HEK293 (cell line): ENCODE data around the gene ADCK2.

Source experiments
- CTCF ChIP-seq: fragments of 450-650 bp; formaldehyde crosslinking; IDR thresholded peaks from 2 replicates; pipeline ENCODE4 v1.5.1; 2016; ENCODE audit warnings: missing biosample characterization, missing genetic modification characterization
- ZBTB1 ChIP-seq: fragments of 450-650 bp; formaldehyde crosslinking; IDR thresholded peaks from 2 replicates; pipeline ENCODE4 v1.5.1; 2016; ENCODE audit warnings: missing biosample characterization, missing genetic modification characterization
- ZNF121 ChIP-seq: fragments of 450-650 bp; formaldehyde crosslinking; IDR thresholded peaks from 2 replicates; pipeline ENCODE4 v1.5.1; 2016; ENCODE audit warnings: missing biosample characterization, missing genetic modification characterization
- ZNF140 ChIP-seq: fragments of 450-650 bp; formaldehyde crosslinking; IDR thresholded peaks from 2 replicates; pipeline ENCODE4 v1.5.1; 2016; ENCODE audit warnings: missing biosample characterization, missing genetic modification characterization
- ZNF24 ChIP-seq: fragments of 450-650 bp; formaldehyde crosslinking; IDR thresholded peaks from 2 replicates; pipeline ENCODE4 v1.5.1; 2016; ENCODE audit warnings: missing biosample characterization, missing genetic modification characterization
- ZNF335 ChIP-seq: fragments of 450-650 bp; formaldehyde crosslinking; conservative IDR thresholded peaks from 2 replicates; pipeline ENCODE4 v1.5.1; 2016; ENCODE audit warnings: missing biosample characterization, missing genetic modification characterization
- TF ChIP-seq, protein P1 (sequence below): fragments of 450-650 bp; formaldehyde crosslinking; IDR thresholded peaks from 2 replicates; pipeline ENCODE4 v1.5.1; 2016; ENCODE audit warnings: missing biosample characterization, missing genetic modification characterization
- TF ChIP-seq, protein P2 (sequence below): fragments of 450-650 bp; formaldehyde crosslinking; IDR thresholded peaks from 2 replicates; pipeline ENCODE4 v1.5.1; 2016; ENCODE audit warnings: missing biosample characterization, missing genetic modification characterization, low read depth

GRCh38 chr7:140738280-140738679 lies 65.5 kb downstream of the ADCK2 start:
- TF ChIP-seq, protein P1, sequence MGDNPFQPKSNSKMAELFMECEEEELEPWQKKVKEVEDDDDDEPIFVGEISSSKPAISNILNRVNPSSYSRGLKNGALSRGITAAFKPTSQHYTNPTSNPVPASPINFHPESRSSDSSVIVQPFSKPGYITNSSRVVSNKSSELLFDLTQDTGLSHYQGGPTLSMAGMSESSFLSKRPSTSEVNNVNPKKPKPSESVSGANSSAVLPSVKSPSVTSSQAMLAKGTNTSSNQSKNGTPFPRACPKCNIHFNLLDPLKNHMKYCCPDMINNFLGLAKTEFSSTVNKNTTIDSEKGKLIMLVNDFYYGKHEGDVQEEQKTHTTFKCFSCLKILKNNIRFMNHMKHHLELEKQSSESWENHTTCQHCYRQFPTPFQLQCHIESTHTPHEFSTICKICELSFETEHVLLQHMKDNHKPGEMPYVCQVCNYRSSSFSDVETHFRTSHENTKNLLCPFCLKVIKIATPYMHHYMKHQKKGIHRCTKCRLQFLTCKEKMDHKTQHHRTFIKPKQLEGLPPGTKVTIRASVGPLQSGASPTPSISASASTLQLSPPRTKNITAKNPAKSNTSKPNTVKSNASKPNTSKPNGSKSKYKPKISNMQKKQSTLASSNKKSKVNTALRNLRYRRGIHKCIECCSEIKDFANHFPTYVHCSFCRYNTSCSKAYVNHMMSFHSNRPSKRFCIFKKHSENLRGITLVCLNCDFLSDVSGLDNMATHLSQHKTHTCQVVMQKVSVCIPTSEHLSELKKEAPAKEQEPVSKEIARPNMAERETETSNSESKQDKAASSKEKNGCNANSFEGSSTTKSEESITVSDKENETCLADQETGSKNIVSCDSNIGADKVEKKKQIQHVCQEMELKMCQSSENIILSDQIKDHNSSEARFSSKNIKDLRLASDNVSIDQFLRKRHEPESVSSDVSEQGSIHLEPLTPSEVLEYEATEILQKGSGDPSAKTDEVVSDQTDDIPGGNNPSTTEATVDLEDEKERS, result no peak
- TF ChIP-seq ZNF140 (tag by site-specific recombination) (no peak), CTCF (no peak), ZBTB1 (tag by site-specific recombination) (no peak), ZNF335 (tag by site-specific recombination) (no peak), ZNF24 (tag by site-specific recombination) (no peak), ZNF121 (tag by site-specific recombination) (no peak)
- TF ChIP-seq, protein P2, sequence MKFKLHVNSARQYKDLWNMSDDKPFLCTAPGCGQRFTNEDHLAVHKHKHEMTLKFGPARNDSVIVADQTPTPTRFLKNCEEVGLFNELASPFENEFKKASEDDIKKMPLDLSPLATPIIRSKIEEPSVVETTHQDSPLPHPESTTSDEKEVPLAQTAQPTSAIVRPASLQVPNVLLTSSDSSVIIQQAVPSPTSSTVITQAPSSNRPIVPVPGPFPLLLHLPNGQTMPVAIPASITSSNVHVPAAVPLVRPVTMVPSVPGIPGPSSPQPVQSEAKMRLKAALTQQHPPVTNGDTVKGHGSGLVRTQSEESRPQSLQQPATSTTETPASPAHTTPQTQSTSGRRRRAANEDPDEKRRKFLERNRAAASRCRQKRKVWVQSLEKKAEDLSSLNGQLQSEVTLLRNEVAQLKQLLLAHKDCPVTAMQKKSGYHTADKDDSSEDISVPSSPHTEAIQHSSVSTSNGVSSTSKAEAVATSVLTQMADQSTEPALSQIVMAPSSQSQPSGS (tag by site-specific recombination), result no peak
